Neuronal stem cell (in vitro differentiated cells): ENCODE results near the gene ITGA11.

Experiments
- DNase-seq: peaks from one replicate; pipeline ENCODE4 v3.0.0-alpha.2; 2013; ENCODE audit warnings: low spot score
- H2AFZ ChIP-seq: one replicate; pipeline ENCODE4 v1.6.1; 2013; ENCODE audit warnings: mild to moderate bottlenecking, low read length, inconsistent platforms
- H2AK5ac ChIP-seq: 2 replicates; pipeline ENCODE4 v1.6.1; 2013; ENCODE audit warnings: low read depth, mild to moderate bottlenecking, inconsistent platforms, low read length, moderate library complexity, mixed read lengths
- H2BK120ac ChIP-seq: 2 replicates; pipeline ENCODE4 v1.6.1; 2013; ENCODE audit warnings: low read depth, mild to moderate bottlenecking, inconsistent platforms, low read length, moderate library complexity, mixed read lengths
- H2BK12ac ChIP-seq: one replicate; pipeline ENCODE4 v1.6.1; 2013; ENCODE audit warnings: low read length, inconsistent platforms
- H2BK15ac ChIP-seq: 2 replicates; pipeline ENCODE4 v1.6.1; 2013; ENCODE audit warnings: mild to moderate bottlenecking, low read length, inconsistent platforms, mixed read lengths
- H2BK5ac ChIP-seq: one replicate; pipeline ENCODE4 v1.6.1; 2013; ENCODE audit warnings: inconsistent platforms, mild to moderate bottlenecking, low read length, moderate library complexity
- H3K14ac ChIP-seq: one replicate; pipeline ENCODE4 v1.6.1; 2013; ENCODE audit warnings: low read length, inconsistent platforms
- H3K18ac ChIP-seq: 2 replicates; pipeline ENCODE4 v1.6.1; 2013; ENCODE audit warnings: low read length, inconsistent platforms
- H3K23ac ChIP-seq: 2 replicates; pipeline ENCODE4 v1.6.1; 2013; ENCODE audit warnings: low read depth, mild to moderate bottlenecking, mixed read lengths, low read length, inconsistent platforms; ENCODE audit not compliant: poor library complexity
- H3K27ac ChIP-seq: replicated peaks from 3 replicates; pipeline ENCODE4 v1.5.1; 2013; ENCODE audit warnings: low read length, inconsistent platforms
- H3K27me3 ChIP-seq, 3 experiments: 2 replicates each; pipeline ENCODE4 v1.6.1; 2013; ENCODE audit warnings: low read length in 3 of 3, mild to moderate bottlenecking in 2 of 3, inconsistent platforms in 1 of 3, low read depth in 1 of 3, mixed read lengths in 1 of 3, moderate library complexity in 1 of 3; ENCODE audit not compliant: control insufficient read depth in 3 of 3, insufficient read depth in 3 of 3
- H3K36me3 ChIP-seq, 2 donors: replicated peaks in 1 of 2; 2 replicates each; pipeline ENCODE4 v1.6.1; 2013; ENCODE audit warnings: low read length in 2 of 2; ENCODE audit not compliant: control insufficient read depth in 2 of 2, insufficient read depth in 2 of 2
- H3K4ac ChIP-seq: 2 replicates; pipeline ENCODE4 v1.6.1; 2013; ENCODE audit warnings: inconsistent platforms, mild to moderate bottlenecking, low read length, moderate library complexity
- H3K4me1 ChIP-seq, 2 donors: 1 replicate in 1 of 2; 2 replicates in 1 of 2; pipeline ENCODE4 v1.6.1; 2013; ENCODE audit warnings: low read length in 2 of 2, low read depth in 1 of 2; ENCODE audit not compliant: control insufficient read depth in 2 of 2, insufficient read depth in 1 of 2
- H3K4me2 ChIP-seq: one replicate; pipeline ENCODE4 v1.6.1; 2013; ENCODE audit warnings: mild to moderate bottlenecking, low read length, inconsistent platforms; ENCODE audit not compliant: insufficient read depth, poor library complexity, severe bottlenecking
- H3K4me3 ChIP-seq, 2 donors: 2 replicates each; pipeline ENCODE4 v1.5.1; 2013; ENCODE audit warnings: low read length in 2 of 2, mild to moderate bottlenecking in 2 of 2, inconsistent platforms in 1 of 2, moderate library complexity in 1 of 2
- H3K79me1 ChIP-seq: one replicate; pipeline ENCODE4 v1.6.1; 2013; ENCODE audit warnings: low read depth, mild to moderate bottlenecking, inconsistent platforms, low read length, moderate library complexity
- H3K9ac ChIP-seq: one replicate; pipeline ENCODE4 v1.6.1; 2013; ENCODE audit warnings: mild to moderate bottlenecking, low read depth, low read length, inconsistent platforms; ENCODE audit not compliant: poor library complexity
- H3K9me3 ChIP-seq, 2 donors: replicated peaks in 1 of 2; 2 replicates each; pipeline versions ENCODE3 to v1.6.1; 2013; ENCODE audit warnings: low read length in 2 of 2, mild to moderate bottlenecking in 2 of 2, inconsistent platforms in 1 of 2, low read depth in 1 of 2, mixed read lengths in 1 of 2, moderate library complexity in 1 of 2; ENCODE audit not compliant: control insufficient read depth in 2 of 2, insufficient read depth in 1 of 2
- H4K8ac ChIP-seq: one replicate; pipeline ENCODE4 v1.6.1; 2013; ENCODE audit warnings: low read depth, mild to moderate bottlenecking, inconsistent platforms, low read length, moderate library complexity
- H4K91ac ChIP-seq: one replicate; pipeline ENCODE4 v1.6.1; 2013; ENCODE audit warnings: low read length, low read depth, mild to moderate bottlenecking, inconsistent platforms; ENCODE audit not compliant: poor library complexity
- WGBS, 2 donors: extraction: QIAGEN DNeasy Blood & Tissue Kit; methylation state at CpG; one replicate each; pipeline ENCODE4 v1.1.7; 2013; ENCODE audit warnings: missing lambda C conversion rate in 2 of 2, mixed read lengths in 1 of 2; ENCODE audit not compliant: insufficient read length in 2 of 2, insufficient replicate concordance in 1 of 2; ENCODE audit errors: extremely low coverage in 2 of 2; 5-methylcytosine and 5-hydroxymethylcytosine counted together

The ITGA11 gene

DNA sequence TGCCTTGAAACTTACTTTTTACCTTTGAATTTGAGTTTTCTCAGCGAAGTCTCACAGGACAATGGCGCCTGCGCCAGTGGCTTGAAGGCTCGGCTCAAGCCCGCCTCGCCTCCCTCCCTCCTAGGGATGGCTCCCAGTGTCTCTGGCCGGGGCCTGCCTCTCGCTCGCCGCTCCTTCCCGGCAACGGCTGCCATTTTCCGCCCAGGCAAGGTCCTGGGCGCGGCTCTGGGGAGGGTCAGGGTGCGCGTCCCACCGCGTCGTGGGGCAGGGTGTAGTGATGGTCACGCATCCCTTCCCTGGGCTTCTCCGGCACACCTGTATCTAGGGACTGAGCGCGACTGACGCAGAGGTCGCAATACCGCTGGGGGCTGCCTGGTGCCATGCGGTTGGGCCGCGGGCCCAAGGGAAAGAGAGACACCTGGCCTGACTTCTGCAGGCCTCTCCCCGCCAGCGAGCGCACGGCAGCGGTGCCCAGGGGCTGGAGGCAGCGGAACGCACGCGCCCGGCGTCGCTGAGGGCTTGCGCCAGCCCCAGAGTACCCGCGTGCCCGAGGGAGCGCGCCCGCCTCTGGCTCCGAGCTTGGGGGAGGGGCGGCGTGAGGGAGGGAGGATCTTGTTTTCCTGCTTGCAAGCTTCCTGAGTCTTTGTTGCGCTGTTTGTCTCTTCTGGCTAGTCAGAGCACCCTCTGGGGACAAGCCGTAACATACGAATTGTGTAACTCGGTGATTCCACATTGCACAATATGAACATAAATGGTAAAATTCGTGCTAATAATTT is 175.1 kb downstream of the ITGA11 start:
- Histone ChIP-seq H2BK15ac (peak overlapping the region; percentile 72), H3K27ac (peak overlapping the region; percentile 49), H2BK12ac (no peak overlapping the region), H3K9me3 (no peaks in the 10 kb centered on the region), H3K23ac (peak overlapping the region; percentile 76), H3K79me1 (no peaks in the 10 kb centered on the region), H4K8ac (peak overlapping the region; percentile 77), H2BK120ac (no peak overlapping the region), H2BK5ac (no peak overlapping the region), H3K14ac (peak overlapping the region; percentile 12), H3K18ac (peak overlapping the region; percentile 87), H3K4ac (no peak overlapping the region), H3K4me2 (peak overlapping the region; percentile 65), H3K36me3 (no peaks in the 10 kb centered on the region), H2AFZ (peak overlapping the region; percentile 96), H4K91ac (no peak overlapping the region), H2AK5ac (no peak overlapping the region), H3K4me1 (peaks cover 0 to 2% of the 10 kb centered on the region in 2 donors), H3K4me3 (peak overlapping the region; percentile 27 to 76), H3K27me3 (peaks cover 0 to 10% (median 0%) of the 10 kb centered on the region in 3 experiments), H3K9ac (peak overlapping the region; percentile 83)
- no CpG with 5 or more reads among the region's 57 CpGs for WGBS, 2 donors
- peak; percentile 77 for DNase-seq

DNA sequence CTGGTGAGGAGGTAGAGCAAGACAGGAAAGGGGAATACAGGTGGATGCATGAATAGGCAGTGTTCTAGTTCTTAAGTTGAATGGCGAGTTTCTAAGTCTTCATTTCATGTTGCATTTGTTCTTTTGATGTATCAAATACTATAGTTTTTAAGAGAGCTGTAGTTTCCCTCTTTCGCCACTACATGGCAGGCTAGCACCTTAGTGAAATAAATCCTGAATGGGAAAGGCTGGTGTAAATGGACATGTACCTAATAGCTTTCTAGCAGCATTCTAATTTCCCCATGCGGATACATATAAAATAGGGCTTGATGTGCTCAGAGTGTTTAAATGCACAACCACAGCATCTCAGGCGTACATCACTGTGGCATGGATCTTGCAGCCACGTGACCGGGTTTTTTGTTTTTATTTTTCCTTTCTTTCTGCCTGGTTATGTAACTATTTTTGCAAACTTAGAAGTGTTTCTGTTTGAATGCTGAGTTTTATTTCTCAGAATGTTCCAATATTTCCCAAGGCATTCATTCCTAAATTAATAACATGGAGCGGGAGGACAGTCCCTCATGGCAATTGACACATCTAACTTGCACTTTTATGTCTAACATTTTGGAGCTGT is 178.9 kb downstream of the ITGA11 start:
- no peak overlapping the region for H2BK5ac ChIP-seq
- no peaks in the 10 kb centered on the region for H3K9me3 ChIP-seq
- no peak overlapping the region for H2BK120ac ChIP-seq
- no peak overlapping the region for H3K27ac ChIP-seq
- no peaks in the 10 kb centered on the region for H3K79me1 ChIP-seq
- no peaks in the 10 kb centered on the region for H3K36me3 ChIP-seq
- H3K23ac ChIP-seq, result no peak overlapping the region
- no peak overlapping the region for H3K4ac ChIP-seq
- no peak overlapping the region for H2AFZ ChIP-seq
- H4K91ac ChIP-seq, result no peak overlapping the region
- DNase-seq, result peak; percentile 54
- H2BK15ac ChIP-seq, result no peak overlapping the region
- H3K18ac ChIP-seq, result no peak overlapping the region
- H2BK12ac ChIP-seq, result no peak overlapping the region
- H2AK5ac ChIP-seq, result no peak overlapping the region
- no peak overlapping the region for H3K9ac ChIP-seq
- H3K4me1 ChIP-seq, result peaks cover 0 to 2% of the 10 kb centered on the region in 2 donors
- no peak overlapping the region for H3K4me3 ChIP-seq
- H3K14ac ChIP-seq, result no peak overlapping the region
- no peak overlapping the region for H3K4me2 ChIP-seq
- H3K27me3 ChIP-seq, result peaks cover 0 to 10% (median 0%) of the 10 kb centered on the region in 3 experiments
- no CpG with 5 or more reads among the region's 7 CpGs for WGBS, 2 donors
- H4K8ac ChIP-seq, result no peak overlapping the region

DNA sequence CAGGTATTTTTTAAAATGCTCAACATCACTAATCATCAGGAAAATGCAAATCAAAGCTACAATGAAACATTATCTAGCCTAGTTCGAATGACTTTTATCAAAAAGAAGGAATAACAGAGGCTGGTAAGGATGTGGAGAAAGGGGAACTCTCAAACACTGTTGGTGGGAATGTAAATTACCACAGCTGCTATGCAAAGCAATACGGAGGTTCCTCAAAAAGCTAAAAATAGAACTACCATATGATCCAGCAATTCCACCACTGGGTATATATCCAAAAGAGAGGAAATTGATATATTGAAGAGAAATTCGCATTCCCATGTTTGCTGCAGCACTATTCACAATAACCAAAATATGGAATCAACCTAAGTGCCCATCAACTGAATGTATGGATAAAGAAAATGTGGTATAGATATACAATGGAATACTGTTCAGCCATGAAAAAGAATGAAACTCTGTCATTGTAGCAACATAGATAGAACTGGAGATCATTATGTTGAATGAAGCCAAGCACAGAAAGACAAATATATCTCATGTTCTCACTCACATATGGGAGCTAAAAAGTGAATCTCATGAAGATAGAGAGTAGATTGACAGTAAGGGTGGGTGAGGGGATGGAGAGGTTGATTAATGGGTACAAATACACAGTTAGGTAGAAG is 182.8 kb downstream of the ITGA11 start:
- no peak overlapping the region for H2AFZ ChIP-seq
- no peak overlapping the region for H2BK5ac ChIP-seq
- H3K18ac ChIP-seq, result no peak overlapping the region
- no peak overlapping the region for H2AK5ac ChIP-seq
- peaks cover 0 to 2% (median 0%) of the 10 kb centered on the region in 3 experiments for H3K27me3 ChIP-seq
- no peak overlapping the region for H4K8ac ChIP-seq
- H3K23ac ChIP-seq, result no peak overlapping the region
- H3K9ac ChIP-seq, result no peak overlapping the region
- H3K4me3 ChIP-seq, result no peak overlapping the region
- no peaks in the 10 kb centered on the region for H3K9me3 ChIP-seq
- no peak overlapping the region for H3K27ac ChIP-seq
- H2BK15ac ChIP-seq, result no peak overlapping the region
- H3K4me1 ChIP-seq, result no peaks in the 10 kb centered on the region
- WGBS, 2 donors, result no CpG with 5 or more reads among the region's 3 CpGs
- H3K14ac ChIP-seq, result no peak overlapping the region
- DNase-seq, result no peak
- H4K91ac ChIP-seq, result no peak overlapping the region
- H3K4ac ChIP-seq, result no peak overlapping the region
- H3K4me2 ChIP-seq, result no peak overlapping the region
- H3K79me1 ChIP-seq, result no peaks in the 10 kb centered on the region
- no peak overlapping the region for H2BK120ac ChIP-seq
- H3K36me3 ChIP-seq, result no peaks in the 10 kb centered on the region
- H2BK12ac ChIP-seq, result no peak overlapping the region
